HG03280 (cell line): ENCODE measurements around the gene GRM3.
"Not testable (repeated sequence)": the region's sequence is repeated elsewhere in the genome, so short reads cannot be mapped to it uniquely, and the experiment has no call there.

ENCODE experiments used
- ATAC-seq: cut with Tn5 transposase; IDR thresholded peaks from one replicate; pipeline ENCODE4 v1.9.1; 2021; ENCODE audit warnings: mild to moderate bottlenecking, moderate library complexity; ENCODE audit not compliant: unreplicated experiment

GRM3 gene

GRCh38 chr7:86643561-86644281 lies at the start of gene GRM3:
TSS of gene GRM3 (plus strand) at chr7:86643909. CDS start at chr7:86765146, 121,237 bp downstream.
- ATAC-seq, result no peak

GRCh38 chr7:86598311-86598710 lies 45.4 kb upstream of the GRM3 start:
- ATAC-seq, result no peak

- no peak for ATAC-seq
Observed at GRCh38 chr7:86598721-86599120, 45.0 kb upstream of the GRM3 start.

GRCh38 chr7:86600506-86601290 lies 43.0 kb upstream of the GRM3 start:
- no peak for ATAC-seq

- not testable (repeated sequence) for ATAC-seq
Observed at GRCh38 chr7:86615711-86616110, 28.0 kb upstream of the GRM3 start.

- no peak for ATAC-seq
Observed at GRCh38 chr7:86644282-86645224, 844 bp downstream of the GRM3 start.

GRCh38 chr7:86645225-86645608 lies 1.5 kb downstream of the GRM3 start:
- ATAC-seq, result no peak

GRCh38 chr7:86645676-86646276 lies 2.1 kb downstream of the GRM3 start:
- ATAC-seq, result no peak

GRCh38 chr7:86647385-86648094 lies 3.8 kb downstream of the GRM3 start:
- no peak for ATAC-seq

- ATAC-seq, result no peak
Observed at GRCh38 chr7:86648169-86648568, 4.5 kb downstream of the GRM3 start.

GRCh38 chr7:86653919-86654659 lies 10.4 kb downstream of the GRM3 start:
- no peak for ATAC-seq

- no peak for ATAC-seq
Observed at GRCh38 chr7:86657948-86658347, 14.2 kb downstream of the GRM3 start.

- no peak for ATAC-seq
Observed at GRCh38 chr7:86660950-86661462, 17.3 kb downstream of the GRM3 start.

- ATAC-seq, result no peak
Observed at GRCh38 chr7:86664486-86664885, 20.8 kb downstream of the GRM3 start.

GRCh38 chr7:86664991-86665390 lies 21.3 kb downstream of the GRM3 start:
- no peak for ATAC-seq

GRCh38 chr7:86665669-86666068 lies 22.0 kb downstream of the GRM3 start:
- no peak for ATAC-seq

GRCh38 chr7:86667732-86668131 lies 24.0 kb downstream of the GRM3 start:
- no peak for ATAC-seq

- ATAC-seq, result no peak
Observed at GRCh38 chr7:86668315-86668714, 24.6 kb downstream of the GRM3 start.

GRCh38 chr7:86687831-86688230 lies 44.1 kb downstream of the GRM3 start:
- ATAC-seq, result no peak
